LNCAP (cell line): ENCODE measurements around the gene PIK3R1.

Source experiments
- TF ChIP-seq, protein P1 (sequence below): fragments of 450-650 bp; IDR thresholded peaks from 2 replicates; pipeline ENCODE4 v1.5.1; 2017; ENCODE audit warnings: mild to moderate bottlenecking

Gene PIK3R1

DNA sequence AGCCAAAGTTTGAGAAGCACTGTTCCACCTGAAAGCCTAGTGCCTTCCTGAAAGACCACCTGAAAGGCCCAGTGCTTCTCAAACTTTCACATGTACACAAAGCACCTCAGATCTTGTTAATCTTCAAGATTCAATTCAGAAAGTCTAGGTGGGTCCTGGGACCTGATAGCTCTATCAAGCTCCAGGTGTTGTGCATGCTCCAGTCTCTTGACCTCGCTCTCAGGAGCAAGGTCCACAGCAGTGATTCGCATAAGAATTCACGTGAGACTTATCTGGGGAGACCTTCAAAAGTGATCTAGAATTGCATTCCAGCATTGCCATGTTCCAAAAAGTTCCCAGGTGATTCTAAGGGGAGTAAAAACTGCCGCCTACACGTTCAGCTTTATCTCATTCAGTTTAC lies 102.1 kb downstream of the PIK3R1 start:
- TF ChIP-seq, protein P1, sequence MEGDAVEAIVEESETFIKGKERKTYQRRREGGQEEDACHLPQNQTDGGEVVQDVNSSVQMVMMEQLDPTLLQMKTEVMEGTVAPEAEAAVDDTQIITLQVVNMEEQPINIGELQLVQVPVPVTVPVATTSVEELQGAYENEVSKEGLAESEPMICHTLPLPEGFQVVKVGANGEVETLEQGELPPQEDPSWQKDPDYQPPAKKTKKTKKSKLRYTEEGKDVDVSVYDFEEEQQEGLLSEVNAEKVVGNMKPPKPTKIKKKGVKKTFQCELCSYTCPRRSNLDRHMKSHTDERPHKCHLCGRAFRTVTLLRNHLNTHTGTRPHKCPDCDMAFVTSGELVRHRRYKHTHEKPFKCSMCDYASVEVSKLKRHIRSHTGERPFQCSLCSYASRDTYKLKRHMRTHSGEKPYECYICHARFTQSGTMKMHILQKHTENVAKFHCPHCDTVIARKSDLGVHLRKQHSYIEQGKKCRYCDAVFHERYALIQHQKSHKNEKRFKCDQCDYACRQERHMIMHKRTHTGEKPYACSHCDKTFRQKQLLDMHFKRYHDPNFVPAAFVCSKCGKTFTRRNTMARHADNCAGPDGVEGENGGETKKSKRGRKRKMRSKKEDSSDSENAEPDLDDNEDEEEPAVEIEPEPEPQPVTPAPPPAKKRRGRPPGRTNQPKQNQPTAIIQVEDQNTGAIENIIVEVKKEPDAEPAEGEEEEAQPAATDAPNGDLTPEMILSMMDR, result no peak

DNA sequence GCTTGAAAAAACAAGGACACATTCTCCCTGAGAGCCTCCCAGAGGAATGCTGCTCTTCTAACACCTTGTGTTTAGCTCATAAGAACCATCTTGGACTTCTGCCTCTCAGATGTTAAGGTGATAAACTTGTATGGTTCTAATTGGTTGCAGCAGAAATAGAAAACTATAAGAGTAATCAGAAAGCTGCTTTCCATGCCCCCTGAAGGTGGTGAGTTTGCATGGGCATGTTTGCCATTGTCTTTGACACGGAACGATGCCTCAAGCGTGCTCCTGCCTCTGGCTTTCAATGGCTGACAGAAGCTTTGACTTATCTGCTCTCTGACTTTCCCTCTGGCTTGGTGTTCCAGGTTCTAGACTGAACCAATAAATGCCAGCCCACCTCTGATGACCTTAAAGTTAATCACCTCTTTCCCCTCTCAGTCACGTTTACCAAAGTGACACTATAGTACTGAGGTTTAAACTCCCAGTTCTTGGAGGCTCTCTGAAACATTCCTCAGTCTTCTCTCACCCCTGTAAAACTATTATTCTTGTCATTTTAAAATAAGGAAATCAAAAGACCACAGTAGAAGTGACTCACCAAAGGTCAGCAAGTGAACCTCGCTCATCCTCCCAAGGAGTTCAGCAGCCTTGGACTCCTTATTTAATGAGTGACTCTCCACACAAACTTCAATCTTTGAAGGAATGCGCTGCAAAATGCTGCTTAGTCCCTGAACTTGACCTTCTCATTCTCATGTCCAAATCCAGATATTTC lies 103.6 kb downstream of the PIK3R1 start:
- TF ChIP-seq, protein P1, result no peak

DNA sequence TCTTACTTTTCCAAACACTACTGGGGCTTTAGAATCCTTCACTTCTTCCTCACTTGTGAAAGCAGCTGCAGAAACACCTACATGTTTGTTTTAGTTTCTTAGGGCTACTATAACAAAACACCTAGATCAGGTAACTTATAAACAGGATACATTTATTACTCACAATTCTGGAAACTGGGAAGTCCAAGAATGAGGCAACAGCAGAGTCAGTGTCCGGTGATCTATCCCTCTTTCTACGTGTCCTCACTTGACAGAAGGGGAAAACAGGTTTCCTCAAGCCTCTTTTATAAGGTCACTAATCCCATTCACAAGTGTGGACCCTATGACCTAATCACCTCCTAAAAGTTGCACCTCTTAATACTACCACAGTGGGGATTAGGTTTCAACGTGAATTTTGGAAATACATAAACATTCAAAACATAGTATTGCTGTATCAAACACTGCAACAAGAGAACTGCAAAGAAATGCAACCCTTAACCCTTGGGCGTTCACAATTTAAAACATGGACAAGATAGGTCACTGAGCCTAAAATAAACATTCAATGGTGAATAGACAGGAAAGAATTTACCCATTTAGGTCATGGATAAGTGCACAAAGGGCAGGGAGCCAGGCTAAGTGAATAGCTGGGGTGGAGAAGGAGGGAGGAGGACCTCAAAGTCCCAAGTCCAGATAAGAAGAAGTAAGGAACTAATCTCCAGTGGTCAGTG lies 104.3 kb downstream of the PIK3R1 start:
- TF ChIP-seq, protein P1, result no peak

DNA sequence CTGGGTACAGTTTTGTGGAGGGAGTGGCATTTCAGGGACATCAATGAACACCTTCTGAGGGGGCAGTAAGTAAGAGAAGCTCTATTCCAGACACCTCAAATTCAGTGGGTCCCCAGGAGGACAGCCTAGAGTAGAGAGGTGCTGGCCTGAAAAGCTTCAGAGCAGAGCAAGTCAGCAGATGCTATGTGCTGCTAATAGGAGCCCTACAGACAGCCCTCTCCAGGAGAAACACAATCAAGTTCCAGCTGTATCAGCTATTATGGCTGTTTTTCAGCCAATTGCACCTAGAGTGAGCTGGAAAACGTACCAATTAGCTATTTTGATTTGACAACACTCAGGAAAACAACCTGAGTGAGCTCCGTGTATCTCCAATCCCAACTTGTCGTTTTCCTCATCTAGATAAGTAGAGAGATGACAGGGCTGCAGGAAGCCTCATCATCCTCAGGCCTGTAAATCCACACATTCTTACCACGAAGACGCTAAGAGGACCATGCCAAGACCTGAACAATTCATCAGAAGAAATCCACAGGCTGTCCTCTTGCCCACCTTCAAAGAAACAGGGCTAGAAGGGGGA lies 104.9 kb downstream of the PIK3R1 start:
- TF ChIP-seq, protein P1, result no peak

DNA sequence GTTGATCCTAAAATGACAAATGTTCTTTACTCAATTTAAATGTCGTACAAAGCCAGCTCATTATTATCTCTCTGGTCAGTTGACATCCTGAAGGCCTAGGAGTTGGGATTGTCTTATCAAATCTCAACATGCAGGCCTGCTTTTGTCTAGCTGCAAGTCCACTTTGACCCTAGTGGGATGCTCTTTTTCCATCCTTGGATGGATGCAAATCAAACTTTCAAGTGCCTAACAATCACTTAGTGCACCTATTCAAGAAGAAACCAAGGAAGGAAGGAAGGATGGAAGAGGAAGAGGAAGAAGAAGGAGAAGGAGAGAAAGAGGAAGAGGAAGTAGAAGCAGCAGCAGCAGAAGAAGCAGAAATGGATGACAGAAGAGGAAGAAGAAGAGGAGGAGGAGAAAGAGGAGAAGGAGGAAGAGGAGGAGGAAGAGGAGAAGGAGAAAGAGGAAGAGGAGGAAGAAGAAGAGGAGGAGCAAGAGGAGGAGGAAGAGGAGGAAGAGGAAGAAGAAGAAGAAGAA lies 109.6 kb downstream of the PIK3R1 start:
- TF ChIP-seq, protein P1, result no peak

DNA sequence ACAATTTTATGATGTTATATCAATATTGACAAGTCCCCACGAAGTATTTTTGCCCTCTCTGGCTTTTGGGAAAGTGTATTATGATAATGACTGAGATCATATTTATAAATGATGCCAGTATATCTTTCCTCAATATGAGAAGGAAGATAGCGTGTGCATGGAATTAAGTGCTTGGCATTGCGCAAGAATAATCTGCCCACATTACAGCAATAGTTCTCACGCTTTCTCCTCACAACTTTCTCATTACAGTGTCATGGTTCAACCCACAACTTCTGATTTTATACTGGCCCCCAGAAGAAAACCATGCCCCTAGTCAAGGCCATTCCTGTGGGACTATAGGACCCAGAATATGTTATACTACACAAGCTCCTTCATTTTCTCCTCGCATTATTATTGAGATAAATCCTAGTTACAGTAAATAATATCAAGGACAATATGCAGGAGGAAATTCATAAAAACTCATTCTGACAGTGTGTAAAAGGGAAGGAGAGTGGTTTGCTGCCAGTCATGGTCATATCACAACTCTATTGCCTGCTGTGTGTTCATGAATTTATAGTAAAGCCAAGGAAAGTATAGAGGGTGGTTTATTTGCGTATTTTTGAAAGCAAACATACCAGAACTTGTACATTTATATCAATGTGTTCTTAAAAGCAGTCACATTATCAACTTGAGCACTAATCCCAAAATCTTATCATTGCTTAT lies 114.1 kb downstream of the PIK3R1 start:
- TF ChIP-seq, protein P1, result no peak

DNA sequence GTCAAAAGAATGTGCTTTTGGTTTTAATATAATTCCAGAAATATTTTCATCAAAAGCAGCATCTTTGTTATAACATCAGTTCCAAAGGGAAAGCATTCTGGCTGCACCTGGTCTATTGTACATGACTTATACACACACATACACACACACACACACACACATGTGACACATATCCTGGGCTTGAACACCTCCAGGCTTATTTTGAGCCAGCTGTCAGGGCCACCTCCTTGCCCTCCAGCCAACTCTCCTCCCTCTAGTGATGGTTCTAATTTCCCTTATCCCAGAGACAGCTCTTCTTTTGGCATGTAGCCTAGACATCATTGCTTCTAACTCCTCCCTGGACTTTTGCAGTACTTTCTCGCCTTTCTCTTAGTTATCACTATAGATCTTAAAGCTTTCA lies 115.0 kb downstream of the PIK3R1 start:
- TF ChIP-seq, protein P1, result no peak
